NCI-H1105 (cell line): Measurements from ENCODE around the gene TENM4.

Source experiments
- DNase-seq: peaks from one replicate; lab custom pipeline; 2025; lab: John Stamatoyannopoulos, UW

Gene TENM4

DNA sequence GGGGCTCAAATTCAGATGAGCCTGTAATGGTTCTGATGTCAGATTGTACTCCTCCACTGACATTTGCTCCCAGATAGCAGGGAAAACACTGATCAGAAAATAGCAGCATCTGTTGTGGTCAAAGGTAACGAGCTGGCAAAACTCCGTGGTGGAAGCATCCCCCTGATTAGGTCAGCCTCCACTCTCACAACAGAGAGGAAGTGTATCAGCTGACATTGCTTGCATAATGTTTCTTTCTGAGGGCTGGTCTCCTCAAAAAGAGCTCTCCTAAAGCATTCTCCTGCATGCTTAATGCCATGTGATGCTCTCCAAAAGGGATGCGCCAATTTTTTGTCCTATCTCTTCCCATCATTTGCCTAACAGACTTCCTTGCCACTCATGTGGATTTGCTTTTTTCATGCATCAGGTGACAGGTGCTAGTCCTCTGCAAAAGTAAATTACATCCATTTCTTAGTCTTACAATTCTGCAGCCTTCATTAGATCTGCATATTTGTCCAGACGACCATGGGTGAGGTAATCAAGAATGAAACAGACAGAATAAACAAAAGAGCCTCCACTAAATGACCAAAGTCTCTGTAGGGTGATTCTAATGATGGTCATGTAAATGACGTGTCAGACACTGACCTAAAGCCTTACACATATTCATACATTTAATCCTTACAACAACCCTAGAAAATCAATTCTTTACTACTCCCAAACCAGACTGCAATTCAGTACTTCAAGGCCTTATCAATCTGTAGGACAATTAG, 6.4 kb upstream of the TENM4 start:
- no peak for DNase-seq

DNA sequence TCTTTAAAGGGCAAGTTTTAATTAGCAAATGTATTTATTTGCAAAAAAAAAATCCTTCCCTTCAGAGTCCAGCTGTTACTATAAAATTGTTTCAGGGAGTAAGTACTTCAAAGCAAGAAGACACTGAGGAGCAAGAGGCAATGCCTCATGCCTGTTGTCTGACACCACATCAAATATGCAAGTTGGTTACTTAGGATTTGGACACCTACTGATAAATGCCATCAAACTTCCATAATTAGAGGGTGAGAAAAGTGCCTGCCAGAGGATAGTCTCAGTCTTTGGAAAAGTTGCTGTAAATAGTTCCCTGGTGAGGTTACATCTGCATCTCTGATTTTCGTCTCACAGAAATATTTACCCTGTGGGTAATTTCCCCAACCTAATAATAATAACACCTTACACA, 4.1 kb upstream of the TENM4 start:
- no peak for DNase-seq

DNA sequence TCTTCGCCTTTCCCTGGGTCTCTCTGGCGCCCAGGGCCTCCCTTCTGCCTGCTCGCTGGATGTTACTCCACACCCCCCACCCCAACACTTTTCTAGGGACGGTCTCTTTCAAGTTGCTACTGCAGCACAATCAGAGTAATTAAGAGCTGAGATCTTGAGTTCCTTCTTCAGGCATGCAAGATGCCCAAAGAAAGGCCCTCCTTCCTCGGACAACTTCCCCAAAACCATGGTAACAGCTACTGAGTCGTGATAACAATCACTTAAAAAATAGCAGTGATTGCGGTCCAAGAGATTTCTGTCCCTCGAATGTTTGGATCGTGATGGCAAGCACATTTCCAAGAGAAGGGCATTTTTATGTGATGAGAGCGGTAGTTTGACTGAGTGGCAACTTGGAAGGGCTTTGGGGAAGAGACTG, 638 bp upstream of the TENM4 start:
- DNase-seq: no peak

DNA sequence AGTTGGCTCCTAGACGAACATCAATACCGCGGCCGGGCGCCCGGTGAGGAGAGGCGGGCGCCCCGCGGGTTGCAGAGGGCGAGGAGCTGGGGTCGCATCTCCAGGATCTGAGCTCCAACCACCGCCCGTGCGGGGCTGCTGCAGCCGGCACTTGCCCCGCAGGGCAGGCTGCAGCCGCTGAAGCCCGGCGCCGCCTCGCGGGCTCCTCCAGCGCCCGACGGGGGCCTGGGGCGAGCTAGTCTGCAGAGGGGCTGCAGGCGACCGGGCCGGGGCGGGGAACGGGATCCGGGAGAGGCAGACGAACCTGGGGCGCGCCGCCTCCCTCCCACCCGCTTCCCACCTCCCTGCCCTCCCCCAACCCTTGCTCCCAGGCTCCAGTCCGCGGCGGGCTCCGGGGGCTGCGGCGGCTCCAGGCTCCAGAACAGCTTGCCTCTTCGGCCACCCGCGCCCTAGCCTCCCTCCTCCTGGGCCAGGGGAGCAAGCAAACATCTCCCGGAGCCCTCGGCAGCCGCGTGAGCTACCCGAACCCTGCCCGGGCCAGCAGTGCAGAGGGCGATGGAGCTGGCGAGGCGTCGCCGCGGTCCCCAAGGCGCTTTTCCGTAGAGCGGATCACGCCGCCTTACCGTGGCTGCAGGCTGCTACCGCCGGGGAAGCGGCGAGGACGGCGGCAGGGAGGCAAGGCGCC, 802 bp downstream of the TENM4 start:
- DNase-seq: peak; percentile 58

DNA sequence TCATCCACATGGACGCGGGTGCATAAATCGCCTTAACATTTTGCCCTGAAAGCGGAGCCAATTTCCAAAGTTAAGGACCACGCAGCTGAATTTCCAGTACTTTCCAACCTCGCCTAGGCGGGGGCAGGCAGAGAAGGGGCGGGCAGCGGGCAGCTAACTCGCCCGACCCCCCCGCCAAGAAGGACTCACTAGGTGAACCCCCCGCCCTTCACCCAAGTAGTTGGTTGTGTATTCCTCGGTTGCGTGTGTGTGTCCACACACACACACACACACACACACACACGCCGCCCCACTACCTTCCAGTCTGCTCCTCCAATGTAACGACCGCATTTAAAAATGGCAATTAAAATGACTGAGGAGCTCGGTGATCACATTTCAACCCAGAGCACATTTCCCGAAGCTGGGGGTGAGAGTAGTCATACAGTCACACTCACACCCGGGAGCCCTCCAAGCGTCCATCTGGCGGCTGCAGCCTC, 1.4 kb downstream of the TENM4 start:
- DNase-seq: no peak

DNA sequence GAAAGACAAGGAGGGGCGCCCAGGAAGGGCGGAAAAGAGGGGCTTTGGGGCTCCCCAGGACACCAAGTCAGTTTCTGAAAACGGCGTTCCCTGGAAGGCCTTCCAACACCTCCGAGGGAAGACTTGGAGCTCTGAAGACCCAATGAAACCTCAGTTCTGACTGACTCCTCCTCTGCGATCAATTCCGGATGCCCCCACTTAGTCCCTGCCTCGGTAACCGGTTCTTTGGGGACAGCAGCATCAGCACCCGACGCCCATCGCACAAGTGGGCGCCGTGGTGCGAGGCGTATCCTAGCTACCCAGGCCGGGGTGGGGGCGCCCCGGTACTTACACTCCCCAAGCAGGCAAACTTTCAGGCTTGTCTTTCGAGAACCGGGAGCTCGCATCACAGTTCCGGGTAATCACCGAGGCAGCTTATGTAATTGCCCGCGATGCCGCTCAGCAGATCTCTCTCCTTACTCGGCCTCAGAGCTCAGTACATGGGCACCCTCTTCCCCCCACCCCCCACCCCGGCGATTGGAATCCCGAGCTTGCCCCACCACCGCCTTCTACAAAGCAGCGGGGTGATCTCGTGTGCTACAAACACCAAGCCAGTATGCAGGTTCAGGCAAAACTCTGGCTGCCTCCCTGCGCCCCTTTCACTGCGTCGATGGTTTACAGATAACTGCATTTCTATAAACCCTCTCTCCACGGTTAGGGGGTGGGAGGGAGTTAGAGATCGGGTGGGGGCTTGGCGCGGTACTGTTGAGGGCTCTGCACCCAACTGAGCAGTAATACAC, 2.0 kb downstream of the TENM4 start:
- DNase-seq: peak; percentile 45

DNA sequence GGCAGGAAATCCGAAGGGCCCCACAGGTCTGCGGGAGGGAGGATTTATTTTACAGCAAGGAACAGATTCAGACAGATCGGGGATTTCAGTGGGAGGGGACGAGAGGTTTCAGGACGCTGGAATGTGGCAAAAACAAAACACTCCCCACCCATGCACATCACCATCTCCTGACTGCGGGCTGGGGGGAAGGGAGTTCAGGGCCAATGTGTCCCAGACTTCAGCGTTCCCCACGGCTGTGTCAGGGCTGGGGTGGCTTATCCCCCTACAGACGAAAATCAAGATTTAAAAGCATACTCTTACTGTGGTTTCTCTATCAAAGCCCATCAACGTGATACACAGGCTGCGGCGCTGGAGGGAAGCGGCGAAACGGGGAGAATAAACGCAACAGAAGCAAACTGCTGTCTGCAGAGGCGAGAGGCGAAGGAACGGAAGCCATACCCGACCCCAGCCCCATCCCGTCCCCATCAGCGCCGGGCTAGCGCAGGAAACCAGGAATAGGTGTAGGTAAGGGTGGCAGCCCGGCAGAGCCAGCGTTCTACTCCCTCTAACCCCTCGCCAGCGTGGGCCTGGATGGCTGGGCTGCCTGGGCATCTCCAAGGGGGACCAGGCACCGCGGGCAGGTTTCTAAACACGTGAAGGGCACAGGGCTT, 2.7 kb downstream of the TENM4 start:
- DNase-seq: no peak

DNA sequence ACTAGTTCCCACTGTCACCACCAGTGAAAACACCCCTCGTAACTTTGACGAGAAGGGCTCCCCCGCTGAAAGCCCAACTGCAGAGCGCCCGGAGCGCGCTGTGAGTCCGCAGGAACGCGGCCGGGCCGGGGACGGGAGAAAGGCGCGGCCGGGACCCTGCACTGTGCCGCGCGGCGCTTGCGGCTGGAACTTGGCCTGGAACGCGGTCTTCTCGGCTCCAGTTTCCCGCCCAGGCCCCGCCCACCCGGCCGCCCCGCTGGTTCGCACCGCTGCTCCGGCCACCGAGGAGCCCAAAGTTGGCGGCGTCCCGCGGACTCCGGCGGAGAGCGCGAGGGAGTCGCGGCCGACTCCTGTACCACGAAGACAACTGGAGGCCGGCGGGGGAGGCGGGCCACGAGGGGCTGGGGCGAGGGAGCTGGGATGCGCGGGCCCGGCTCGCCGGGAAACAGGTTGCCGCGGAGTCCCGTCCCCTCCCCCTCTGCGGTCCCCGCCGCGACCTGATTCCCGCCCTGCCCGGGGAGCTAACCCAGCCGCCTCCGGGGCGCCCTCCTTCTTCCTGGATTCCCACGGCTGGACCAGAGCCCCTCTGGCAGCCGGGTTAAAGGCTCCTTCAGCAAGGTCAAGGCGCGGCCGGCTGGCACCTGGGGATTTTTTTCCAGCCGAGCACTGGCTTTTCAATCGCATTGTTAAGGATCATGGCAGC, 3.4 kb downstream of the TENM4 start:
- peak; percentile 53 for DNase-seq

DNA sequence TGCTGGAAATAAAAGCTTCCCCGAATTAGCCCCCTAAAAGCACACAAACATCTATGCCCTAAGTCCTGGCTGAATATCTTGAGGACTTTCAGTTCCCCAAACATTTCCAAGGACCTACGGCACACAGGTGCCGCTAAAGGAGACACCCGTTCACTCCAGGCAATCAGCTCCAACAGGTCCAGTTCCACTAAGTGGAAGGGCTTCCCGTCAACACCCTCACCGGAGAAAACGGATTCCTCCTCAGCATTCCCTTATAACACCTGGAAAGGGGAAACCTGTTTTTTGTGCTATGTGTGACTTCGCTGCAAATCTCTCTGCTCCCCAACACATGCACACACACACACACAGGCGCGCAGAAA, 3.9 kb downstream of the TENM4 start:
- DNase-seq: no peak

DNA sequence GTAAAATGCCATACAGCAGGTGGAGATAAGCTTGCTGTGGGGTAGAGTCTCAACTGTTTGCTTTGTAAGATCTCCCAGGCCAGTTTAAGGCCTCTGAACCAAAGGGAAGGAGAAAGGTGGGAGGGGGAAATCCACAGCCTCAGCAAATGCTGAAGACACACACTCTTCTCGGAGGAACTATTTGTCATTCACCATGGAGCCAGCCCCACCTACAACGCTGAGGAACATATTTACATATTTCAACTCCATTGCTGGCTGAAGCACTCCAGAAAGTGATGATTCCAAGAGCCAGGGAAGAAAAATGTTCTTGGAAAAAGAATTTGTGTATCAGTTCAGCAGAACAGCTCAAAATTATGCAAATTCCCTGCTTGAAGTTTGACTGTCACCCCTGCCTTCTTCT, 6.5 kb downstream of the TENM4 start:
- no peak for DNase-seq

DNA sequence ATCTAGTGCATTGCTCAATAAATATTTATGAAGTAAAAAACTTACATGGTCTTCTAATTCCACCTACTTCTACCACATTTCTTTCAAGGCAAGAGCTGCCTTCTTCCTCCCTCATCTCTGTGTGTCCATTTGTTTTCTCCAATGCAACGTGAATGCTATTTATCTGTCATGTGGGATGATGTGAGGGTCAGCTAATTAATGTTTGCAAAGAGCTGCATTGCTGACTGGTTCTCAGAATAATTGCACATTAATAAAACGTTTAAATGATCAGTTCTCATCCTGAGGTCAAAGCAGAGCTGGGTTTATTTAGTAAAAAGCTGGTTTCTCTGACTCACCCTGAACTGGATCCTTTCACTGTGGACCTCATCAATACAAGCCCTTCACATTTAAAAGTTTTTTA, 8.7 kb downstream of the TENM4 start:
- DNase-seq: no peak

DNA sequence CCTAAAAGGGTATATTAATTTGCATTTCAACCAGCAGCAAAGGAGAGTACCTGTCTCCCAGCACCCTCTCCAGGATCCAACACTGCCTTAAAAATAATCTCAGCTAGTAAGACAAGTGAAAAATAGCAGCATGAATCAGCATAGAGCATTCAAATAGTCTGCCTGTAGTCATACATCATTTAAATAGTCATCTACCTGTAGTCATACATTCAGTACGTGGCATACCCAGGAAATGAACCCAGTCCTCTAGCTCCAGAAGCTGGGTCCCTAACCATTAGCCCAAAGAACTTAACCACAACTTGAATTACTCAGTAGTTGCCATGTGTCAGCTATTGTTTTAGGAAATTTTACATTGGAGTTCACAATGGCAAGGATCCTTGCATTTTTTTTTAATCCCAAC, 9.3 kb downstream of the TENM4 start:
- no peak for DNase-seq

DNA sequence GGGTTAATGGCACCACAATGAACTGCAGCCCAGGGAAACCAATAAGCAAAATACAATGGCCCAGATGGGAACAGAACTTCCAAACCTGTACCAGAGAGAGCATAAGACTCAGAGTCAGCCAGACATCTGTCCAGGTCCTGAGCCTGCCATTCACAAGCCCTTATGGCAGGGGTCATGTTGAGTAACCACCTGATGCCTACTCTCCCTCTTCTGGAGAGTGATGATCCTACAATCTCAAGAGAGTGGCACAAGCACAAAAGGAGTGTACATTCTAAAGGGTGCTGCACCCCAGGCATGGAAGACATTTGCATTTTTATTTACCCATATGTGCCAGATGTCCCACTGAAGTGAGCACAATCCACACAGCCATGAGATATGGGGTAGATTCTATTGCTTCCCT, 10.6 kb downstream of the TENM4 start:
- DNase-seq: no peak

DNA sequence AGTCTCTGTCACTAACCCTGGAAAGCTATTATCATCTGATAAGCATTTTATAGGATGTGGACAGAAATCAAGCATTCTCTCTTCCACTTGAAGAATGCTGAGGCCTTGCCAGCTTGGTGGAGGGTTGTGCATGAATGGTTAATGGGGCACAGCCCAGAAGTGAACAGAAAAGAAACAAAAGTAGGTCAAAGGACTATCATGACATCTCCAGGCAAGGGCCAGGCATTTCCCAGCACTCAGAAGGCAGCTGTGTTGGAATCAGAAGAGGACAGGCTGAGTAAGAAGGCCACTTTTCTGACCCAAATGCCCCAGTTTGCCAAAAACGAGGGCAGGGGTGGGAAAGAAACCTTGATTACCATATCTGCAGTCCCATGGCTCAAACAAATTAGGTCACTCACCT, 12.4 kb downstream of the TENM4 start:
- DNase-seq: no peak

DNA sequence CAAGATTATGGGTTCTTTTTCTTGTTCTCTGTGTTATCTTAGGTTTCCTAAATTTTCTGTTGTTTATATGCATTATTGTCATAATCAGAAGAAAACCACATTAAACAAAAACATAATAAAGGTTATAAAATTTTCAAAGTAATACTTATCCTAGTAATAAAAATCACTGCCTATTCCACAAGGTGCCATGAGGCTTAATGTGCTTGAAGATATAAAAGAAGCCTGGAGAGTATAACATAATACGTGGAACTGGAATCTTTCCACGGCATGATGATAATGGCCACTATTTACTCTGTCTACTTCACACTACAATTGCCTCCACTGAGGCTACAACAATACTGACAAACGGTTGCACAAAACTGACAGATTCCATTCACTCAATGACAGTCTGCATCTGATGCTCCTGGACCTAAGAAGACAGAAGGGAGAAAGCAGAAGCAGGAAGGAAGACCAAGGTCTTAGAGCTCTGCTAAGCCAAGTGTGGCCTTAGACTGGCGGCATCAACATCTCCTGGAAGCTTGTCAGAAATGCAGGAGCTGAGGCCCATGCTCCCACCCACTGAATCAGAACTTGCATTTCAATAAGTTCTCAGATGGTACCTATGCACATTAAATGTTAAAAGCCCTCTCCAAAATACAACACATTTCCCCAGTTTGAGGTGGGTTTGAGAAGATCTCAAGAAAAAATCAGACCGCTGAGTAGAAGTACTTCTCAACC, 13.1 kb downstream of the TENM4 start:
- DNase-seq: no peak

DNA sequence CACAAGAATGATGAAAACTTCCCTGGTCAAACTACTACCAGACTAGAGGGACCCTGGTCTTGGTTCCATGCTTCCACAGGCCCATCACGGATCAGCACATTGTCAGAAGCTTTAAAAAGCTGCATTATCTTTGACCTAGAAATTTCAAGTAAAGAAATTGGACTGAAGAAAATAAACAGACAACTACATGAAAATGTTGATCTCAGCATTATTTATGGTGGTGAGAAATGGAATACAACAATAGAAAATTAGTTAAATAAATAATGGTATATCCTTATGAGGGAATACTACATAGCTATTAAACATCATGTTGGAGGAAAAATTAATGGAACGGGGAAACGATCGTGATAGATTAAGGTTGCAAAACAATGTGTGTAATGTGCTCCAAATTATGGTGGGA, 13.7 kb downstream of the TENM4 start:
- DNase-seq: no peak

DNA sequence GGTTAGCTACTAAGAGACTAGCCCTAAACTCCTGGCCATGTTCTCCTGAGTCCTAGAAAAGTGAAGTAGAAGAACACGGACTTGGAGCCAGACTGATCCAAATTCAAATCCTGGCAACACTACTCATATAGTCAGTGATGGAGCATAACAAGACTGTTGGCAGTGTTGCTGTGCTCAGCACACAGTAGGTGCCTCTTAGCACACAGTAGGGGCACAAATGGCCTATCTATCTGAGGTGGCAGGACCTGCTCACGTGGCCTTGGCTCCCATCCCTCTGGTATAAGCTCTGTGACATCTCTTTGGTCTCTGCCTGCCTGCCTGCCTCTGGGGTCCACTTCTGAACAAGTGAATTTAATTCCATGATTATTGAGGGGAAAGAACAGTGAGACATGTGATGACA, 15.4 kb downstream of the TENM4 start:
- DNase-seq: no peak

DNA sequence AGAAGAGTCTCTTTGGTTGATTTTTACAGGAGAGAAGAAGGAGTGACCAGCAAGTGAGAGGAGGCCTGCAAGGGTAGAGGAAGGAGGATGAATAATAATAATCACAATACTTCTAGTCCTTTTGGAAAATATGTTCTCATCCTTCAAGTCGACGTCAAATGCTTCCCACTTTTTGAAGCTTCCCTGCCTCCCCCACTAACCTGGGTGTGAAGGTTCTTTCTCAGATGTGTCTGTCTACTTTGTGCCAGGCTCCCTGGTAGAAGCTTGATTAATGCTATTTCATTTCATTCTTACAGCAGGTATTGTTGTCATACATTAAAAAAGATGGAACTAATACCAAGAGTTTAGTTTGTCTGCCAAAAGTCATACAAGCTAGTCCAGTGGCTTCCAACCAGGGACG, 17.1 kb downstream of the TENM4 start:
- DNase-seq: no peak

DNA sequence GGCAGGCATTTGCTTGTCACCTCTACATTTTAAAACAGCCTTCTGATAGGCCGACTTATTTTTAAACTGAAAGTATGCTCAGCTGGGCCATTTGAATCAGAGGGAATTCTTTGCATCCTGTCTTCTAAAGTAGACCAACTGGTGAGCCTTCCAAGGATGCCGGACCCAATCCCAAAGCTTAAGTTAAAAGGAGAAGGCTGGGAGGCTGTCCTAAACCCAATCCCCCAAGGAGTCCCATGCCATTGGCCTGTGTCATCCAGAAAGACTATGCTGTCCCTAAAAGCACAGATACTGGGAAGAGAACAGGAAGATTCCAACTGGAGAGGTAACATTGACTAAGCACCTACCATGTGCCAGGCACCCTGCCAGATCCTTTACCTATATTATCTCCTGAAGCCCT, 18.0 kb downstream of the TENM4 start:
- DNase-seq: no peak

DNA sequence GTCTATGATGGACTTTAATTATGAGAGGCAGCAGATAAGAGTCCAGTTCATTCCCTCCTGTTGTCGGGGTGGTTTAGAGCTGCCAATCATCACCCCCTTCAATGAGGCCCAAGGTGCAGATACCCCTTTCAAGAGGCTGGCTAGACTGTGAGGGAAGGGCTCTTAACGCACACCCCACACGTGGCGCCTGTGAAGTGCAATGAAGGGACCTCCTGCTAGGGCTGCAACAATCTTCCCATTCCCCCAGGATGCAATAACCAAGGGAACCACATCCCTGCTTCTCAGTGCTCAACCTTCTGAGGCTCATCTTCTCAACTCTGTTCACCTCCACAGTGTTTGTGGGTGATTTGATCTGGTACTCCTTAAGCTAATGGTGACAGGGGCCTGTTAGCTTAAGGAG, 19.0 kb downstream of the TENM4 start:
- DNase-seq: no peak

DNA sequence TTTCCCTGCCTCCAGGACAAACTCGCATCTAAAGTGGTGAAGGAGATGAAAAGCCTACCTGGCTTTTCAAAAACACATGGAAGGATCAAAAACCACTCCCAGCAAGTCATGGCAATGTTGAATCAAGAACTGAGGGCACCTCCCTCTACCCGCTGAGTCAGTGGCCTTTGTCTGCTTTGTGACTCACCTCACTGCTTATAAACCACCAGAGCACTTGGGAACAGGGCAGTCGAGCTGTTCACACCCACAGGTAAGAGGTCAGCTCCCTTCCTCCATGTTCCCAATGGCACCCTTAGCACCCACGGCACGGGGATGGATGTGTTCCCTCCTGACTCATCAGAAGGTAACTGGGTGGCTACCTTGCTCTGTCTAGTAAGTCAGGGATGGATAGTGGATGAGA, 21.7 kb downstream of the TENM4 start:
- DNase-seq: no peak
